ENCODE measurements around the gene PLA2G7.

DNA sequence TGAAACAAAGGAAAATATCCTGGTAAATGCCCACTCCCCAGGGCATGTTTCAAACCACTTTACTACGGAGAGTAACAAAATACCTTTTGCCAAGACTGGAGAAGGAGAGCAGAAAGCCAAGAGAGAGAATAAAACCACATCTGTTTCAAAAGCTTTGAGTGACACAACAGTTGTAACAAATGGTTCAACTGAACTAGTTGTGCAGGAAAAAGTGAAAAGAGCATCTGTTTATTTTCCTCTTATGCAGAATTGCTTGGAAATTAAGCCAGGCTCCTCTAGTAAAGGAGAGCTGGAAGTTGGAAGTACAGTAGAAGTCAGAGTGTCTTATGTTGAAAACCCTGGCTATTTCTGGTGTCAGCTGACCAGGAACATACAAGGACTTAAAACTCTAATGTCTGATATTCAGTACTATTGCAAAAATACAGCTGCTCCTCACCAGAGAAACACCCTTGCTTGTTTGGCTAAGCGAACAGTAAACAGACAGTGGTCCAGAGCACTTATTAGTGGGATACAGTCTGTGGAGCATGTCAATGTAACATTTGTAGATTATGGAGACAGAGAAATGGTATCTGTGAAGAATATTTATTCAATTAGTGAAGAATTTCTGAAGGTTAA is 44.9 kb downstream of the PLA2G7 start:
- TF ChIP-seq, protein P1, sequence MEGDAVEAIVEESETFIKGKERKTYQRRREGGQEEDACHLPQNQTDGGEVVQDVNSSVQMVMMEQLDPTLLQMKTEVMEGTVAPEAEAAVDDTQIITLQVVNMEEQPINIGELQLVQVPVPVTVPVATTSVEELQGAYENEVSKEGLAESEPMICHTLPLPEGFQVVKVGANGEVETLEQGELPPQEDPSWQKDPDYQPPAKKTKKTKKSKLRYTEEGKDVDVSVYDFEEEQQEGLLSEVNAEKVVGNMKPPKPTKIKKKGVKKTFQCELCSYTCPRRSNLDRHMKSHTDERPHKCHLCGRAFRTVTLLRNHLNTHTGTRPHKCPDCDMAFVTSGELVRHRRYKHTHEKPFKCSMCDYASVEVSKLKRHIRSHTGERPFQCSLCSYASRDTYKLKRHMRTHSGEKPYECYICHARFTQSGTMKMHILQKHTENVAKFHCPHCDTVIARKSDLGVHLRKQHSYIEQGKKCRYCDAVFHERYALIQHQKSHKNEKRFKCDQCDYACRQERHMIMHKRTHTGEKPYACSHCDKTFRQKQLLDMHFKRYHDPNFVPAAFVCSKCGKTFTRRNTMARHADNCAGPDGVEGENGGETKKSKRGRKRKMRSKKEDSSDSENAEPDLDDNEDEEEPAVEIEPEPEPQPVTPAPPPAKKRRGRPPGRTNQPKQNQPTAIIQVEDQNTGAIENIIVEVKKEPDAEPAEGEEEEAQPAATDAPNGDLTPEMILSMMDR (IDR thresholded peaks at IDR 0.05): no peak
- TF ChIP-seq POLR2A (IDR thresholded peaks at IDR 0.05): no peak

Measured in stomach (tissue), 4 donors.